ES-I3 (cell line): ENCODE data around the gene WHAMM.

Source experiments
- H3K36me3 ChIP-seq: 2 replicates; pipeline ENCODE4 v1.6.1; 2013; ENCODE audit warnings: mild to moderate bottlenecking, low read length, control low read depth, moderate library complexity; ENCODE audit not compliant: insufficient read depth
- H3K4me1 ChIP-seq: 2 replicates; pipeline ENCODE4 v1.6.1; 2013; ENCODE audit warnings: mild to moderate bottlenecking, control low read depth, low read length; ENCODE audit not compliant: insufficient read depth
- H3K9ac ChIP-seq: 2 replicates; pipeline ENCODE4 v1.6.1; 2013; ENCODE audit warnings: low read depth, mild to moderate bottlenecking, low read length, moderate library complexity
- H3K9me3 ChIP-seq: 2 replicates; pipeline ENCODE4 v1.6.1; 2013; ENCODE audit warnings: mild to moderate bottlenecking, low read length, moderate library complexity; ENCODE audit not compliant: control insufficient read depth, insufficient read depth

WHAMM gene

GRCh38 chr15:82877825-82878224, 68.4 kb downstream of the WHAMM start:
- Histone ChIP-seq H3K9me3 (no peaks in the 10 kb centered on the region), H3K36me3 (no peaks in the 10 kb centered on the region), H3K9ac (no peak overlapping the region), H3K4me1 (no peaks in the 10 kb centered on the region)

GRCh38 chr15:82878325-82878724, 68.9 kb downstream of the WHAMM start:
- no peaks in the 10 kb centered on the region for H3K36me3 ChIP-seq
- H3K9ac ChIP-seq, result no peak overlapping the region
- no peaks in the 10 kb centered on the region for H3K4me1 ChIP-seq
- no peaks in the 10 kb centered on the region for H3K9me3 ChIP-seq

GRCh38 chr15:82880704-82881103, 71.3 kb downstream of the WHAMM start:
- H3K9me3 ChIP-seq, result no peaks in the 10 kb centered on the region
- no peaks in the 10 kb centered on the region for H3K4me1 ChIP-seq
- H3K9ac ChIP-seq, result no peak overlapping the region
- no peaks in the 10 kb centered on the region for H3K36me3 ChIP-seq

DNA sequence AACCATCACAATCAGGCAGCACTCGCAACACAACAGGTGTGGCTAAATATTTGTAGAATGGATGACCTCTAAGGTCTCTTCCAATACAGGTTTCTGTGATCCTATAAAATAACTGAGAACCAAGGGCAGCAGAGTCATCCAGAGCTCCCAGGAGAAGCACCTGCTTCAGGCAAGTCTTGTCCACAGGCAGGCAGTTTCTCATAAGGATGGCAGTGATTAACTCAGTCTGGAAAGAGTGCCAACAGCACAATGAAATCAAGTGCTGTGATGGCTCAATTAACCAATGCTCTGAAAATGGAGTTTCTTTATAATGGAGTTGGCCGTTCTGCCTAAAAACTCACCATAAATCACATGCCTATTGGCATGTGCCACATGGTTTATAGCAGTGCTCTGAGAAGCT, 72.3 kb downstream of the WHAMM start:
- H3K4me1 ChIP-seq, result no peaks in the 10 kb centered on the region
- no peaks in the 10 kb centered on the region for H3K9me3 ChIP-seq
- no peaks in the 10 kb centered on the region for H3K36me3 ChIP-seq
- H3K9ac ChIP-seq, result no peak overlapping the region

DNA sequence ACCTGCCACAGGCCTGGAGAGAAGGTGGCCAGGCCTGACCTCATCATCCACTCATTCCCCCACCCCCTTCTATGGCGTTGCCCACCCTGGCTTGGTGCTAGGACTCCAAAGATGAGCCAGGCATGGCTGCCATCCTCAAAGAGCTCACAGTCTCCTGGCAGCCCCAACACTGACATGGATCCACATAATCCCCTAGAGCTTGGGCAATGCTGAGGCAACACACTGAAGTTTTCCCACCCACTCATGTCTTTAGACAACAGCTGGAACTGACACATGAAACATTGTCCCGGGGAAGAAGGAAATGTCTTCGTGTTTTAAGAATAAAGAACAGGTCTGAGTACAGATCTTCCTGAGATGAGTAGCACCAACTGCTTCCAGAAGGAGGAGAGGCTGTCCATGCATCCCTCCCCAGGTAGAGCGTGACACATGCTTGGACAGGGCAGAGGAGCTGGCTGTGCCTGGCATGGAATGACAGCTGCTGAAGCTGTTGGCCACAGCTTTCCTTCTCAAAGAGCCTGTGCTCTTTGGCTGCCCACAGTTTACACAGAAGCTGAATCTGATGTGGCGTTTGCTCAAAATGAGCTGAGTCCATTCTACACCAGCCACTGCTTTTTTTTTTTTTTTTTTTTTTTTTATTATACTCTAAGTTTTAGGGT, 73.0 kb downstream of the WHAMM start:
- Histone ChIP-seq H3K9ac (no peak overlapping the region), H3K9me3 (no peaks in the 10 kb centered on the region), H3K4me1 (no peaks in the 10 kb centered on the region), H3K36me3 (no peaks in the 10 kb centered on the region)
